GM12878 (cell line): ENCODE data around the gene VSTM4.

Experiments
- CBX5 ChIP-seq: sonication (generic); IDR thresholded peaks from 2 replicates; pipeline ENCODE4 v1.6.1; 2016; ENCODE audit warnings: low read depth, moderate library complexity, mild to moderate bottlenecking, inconsistent platforms
- NFYA ChIP-seq: IDR thresholded peaks from 2 replicates; pipeline ENCODE4 v1.6.1; 2011; ENCODE audit warnings: low read depth, mild to moderate bottlenecking, low read length, improper control_type of control experiment, borderline replicate concordance
- POLR2AphosphoS5 ChIP-seq: IDR thresholded peaks from 2 replicates; pipeline ENCODE4 v1.6.1; 2011; ENCODE audit warnings: mild to moderate bottlenecking, low read length, inconsistent platforms
- RBBP5 ChIP-seq: fragments of 200-600 bp; sonication (generic); conservative IDR thresholded peaks from 2 replicates; pipeline ENCODE4 v1.6.1; 2016
- SUZ12 ChIP-seq: fragments of 200-600 bp; sonication (generic); IDR thresholded peaks from one replicate; pipeline ENCODE4 v1.6.1; 2018; ENCODE audit warnings: antibody characterized with exemption, mild to moderate bottlenecking; ENCODE audit not compliant: unreplicated experiment
- ZZZ3 ChIP-seq: IDR thresholded peaks from 2 replicates; pipeline ENCODE4 v1.6.1; 2011; ENCODE audit warnings: low read depth; ENCODE audit not compliant: control insufficient read depth, insufficient read length
- TF ChIP-seq, protein P1 (sequence below), 3 experiments: IDR thresholded peaks in 2 of 3; conservative IDR thresholded peaks in 1 of 3; 2 replicates each; pipeline ENCODE4 v1.5.1; 2011; ENCODE audit warnings: low read depth in 3 of 3, low read length in 3 of 3, mild to moderate bottlenecking in 3 of 3, control low read depth in 2 of 3, moderate library complexity in 2 of 3, inconsistent platforms in 1 of 3, mixed read lengths in 1 of 3; ENCODE audit not compliant: control insufficient read depth in 2 of 3, insufficient read depth in 1 of 3; ENCODE audit errors: extremely low read depth in 1 of 3
- TF ChIP-seq, protein P2 (sequence below): IDR thresholded peaks from 2 replicates; pipeline ENCODE4 v1.6.1; 2011; ENCODE audit warnings: borderline replicate concordance, low read depth, mild to moderate bottlenecking, moderate library complexity, mixed read lengths, low read length; ENCODE audit not compliant: insufficient read depth; ENCODE audit errors: extremely low read length
- TF ChIP-seq, protein P3 (sequence below): fragments of 450-650 bp; formaldehyde crosslinking; IDR thresholded peaks from 2 replicates; pipeline ENCODE4 v1.4.0; 2022; ENCODE audit warnings: mild to moderate bottlenecking, moderate library complexity
- TF ChIP-seq, protein P4 (sequence below): IDR thresholded peaks from 2 replicates; pipeline ENCODE4 v1.6.1; 2011; ENCODE audit warnings: low read depth, low read length, improper control_type of control experiment, borderline replicate concordance

DNA sequence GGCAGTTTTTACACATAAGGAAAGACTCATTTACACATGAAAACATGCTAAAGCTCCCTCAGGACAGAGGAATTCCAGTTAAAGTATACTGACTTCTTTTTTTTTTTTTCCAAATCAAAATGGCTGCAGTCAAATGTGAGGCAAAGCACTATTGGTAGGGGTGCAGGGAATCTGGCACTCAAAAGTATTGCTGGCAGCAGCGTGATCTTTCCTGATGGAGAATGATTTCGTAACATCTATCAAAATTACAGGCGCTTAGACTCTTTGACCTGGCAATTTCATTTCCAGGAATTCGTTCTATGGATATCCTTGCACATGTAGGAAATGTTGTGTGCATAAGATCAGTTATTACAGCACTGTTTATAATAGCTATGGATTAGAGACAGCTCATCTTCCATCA is 65.7 kb downstream of the VSTM4 start:
- TF ChIP-seq, protein P1, sequence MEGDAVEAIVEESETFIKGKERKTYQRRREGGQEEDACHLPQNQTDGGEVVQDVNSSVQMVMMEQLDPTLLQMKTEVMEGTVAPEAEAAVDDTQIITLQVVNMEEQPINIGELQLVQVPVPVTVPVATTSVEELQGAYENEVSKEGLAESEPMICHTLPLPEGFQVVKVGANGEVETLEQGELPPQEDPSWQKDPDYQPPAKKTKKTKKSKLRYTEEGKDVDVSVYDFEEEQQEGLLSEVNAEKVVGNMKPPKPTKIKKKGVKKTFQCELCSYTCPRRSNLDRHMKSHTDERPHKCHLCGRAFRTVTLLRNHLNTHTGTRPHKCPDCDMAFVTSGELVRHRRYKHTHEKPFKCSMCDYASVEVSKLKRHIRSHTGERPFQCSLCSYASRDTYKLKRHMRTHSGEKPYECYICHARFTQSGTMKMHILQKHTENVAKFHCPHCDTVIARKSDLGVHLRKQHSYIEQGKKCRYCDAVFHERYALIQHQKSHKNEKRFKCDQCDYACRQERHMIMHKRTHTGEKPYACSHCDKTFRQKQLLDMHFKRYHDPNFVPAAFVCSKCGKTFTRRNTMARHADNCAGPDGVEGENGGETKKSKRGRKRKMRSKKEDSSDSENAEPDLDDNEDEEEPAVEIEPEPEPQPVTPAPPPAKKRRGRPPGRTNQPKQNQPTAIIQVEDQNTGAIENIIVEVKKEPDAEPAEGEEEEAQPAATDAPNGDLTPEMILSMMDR (IDR thresholded peaks at IDR 0.05 in 2 of 3, conservative IDR thresholded peaks at IDR 0.05 in 1 of 3; ENCODE audit: control insufficient read depth in 2 of 3, extremely low read depth in 1 of 3, insufficient read depth in 1 of 3, low read depth in 3 of 3, low read length in 3 of 3) = no peak
- no peak for TF ChIP-seq POLR2AphosphoS5
- TF ChIP-seq, protein P2, sequence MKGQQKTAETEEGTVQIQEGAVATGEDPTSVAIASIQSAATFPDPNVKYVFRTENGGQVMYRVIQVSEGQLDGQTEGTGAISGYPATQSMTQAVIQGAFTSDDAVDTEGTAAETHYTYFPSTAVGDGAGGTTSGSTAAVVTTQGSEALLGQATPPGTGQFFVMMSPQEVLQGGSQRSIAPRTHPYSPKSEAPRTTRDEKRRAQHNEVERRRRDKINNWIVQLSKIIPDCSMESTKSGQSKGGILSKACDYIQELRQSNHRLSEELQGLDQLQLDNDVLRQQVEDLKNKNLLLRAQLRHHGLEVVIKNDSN = no peak
- TF ChIP-seq NFYA = no peak
- no peak for TF ChIP-seq ZZZ3
- TF ChIP-seq, protein P3, sequence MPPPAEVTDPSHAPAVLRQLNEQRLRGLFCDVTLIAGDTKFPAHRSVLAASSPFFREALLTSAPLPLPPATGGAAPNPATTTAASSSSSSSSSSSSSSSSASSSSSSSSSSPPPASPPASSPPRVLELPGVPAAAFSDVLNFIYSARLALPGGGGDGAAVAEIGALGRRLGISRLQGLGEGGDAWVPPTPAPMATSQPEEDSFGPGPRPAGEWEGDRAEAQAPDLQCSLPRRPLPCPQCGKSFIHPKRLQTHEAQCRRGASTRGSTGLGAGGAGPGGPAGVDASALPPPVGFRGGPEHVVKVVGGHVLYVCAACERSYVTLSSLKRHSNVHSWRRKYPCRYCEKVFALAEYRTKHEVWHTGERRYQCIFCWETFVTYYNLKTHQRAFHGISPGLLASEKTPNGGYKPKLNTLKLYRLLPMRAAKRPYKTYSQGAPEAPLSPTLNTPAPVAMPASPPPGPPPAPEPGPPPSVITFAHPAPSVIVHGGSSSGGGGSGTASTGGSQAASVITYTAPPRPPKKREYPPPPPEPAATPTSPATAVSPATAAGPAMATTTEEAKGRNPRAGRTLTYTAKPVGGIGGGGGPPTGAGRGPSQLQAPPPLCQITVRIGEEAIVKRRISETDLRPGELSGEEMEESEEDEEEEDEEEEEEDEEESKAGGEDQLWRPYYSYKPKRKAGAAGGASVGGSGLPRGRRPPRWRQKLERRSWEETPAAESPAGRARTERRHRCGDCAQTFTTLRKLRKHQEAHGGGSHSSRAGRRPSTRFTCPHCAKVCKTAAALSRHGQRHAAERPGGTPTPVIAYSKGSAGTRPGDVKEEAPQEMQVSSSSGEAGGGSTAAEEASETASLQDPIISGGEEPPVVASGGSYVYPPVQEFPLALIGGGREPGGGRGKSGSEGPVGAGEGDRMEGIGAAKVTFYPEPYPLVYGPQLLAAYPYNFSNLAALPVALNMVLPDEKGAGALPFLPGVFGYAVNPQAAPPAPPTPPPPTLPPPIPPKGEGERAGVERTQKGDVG (CRISPR knock-in tag) = no peak
- TF ChIP-seq, protein P4, sequence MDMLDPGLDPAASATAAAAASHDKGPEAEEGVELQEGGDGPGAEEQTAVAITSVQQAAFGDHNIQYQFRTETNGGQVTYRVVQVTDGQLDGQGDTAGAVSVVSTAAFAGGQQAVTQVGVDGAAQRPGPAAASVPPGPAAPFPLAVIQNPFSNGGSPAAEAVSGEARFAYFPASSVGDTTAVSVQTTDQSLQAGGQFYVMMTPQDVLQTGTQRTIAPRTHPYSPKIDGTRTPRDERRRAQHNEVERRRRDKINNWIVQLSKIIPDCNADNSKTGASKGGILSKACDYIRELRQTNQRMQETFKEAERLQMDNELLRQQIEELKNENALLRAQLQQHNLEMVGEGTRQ = no peak
- TF ChIP-seq RBBP5 = no peak
- TF ChIP-seq CBX5 = no peak
- TF ChIP-seq SUZ12 = no peak
